K562 (cell line): Measurements from ENCODE around the gene SPIN2A. TPM values are rescaled to one million over a fixed set of nuclear protein-coding genes. Genes with fewer than 3 reads are reported as not detected.

Experiments used
- ARID3B ChIP-seq: fragments of 250-450 bp; sonication (Bioruptor Pico); IDR thresholded peaks from 2 replicates; pipeline ENCODE4 v1.4.0; 2020; ENCODE audit warnings: borderline replicate concordance
- KDM4B ChIP-seq, 2 experiments: fragments of 450-650 bp in 1 of 2; sonication (generic) in 1 of 2; IDR thresholded peaks; 2 replicates each; pipeline ENCODE4 v1.6.1; 2016 to 2017; ENCODE audit warnings: borderline replicate concordance in 2 of 2, antibody characterized with exemption in 1 of 2, low read depth in 1 of 2, mild to moderate bottlenecking in 1 of 2
- MAX ChIP-seq: sonication (generic); formaldehyde crosslinking; IDR thresholded peaks from 2 replicates; pipeline ENCODE4 v1.9.0; 2022; ENCODE audit warnings: mild to moderate bottlenecking, missing genetic modification reagents
- NELFE ChIP-seq: IDR thresholded peaks from 2 replicates; pipeline ENCODE4 v1.6.1; 2011; ENCODE audit warnings: mild to moderate bottlenecking; ENCODE audit not compliant: insufficient read depth, insufficient read length
- POLR2A ChIP-seq: fragments of 450-650 bp; conservative IDR thresholded peaks from 2 replicates; pipeline ENCODE4 v1.6.1; 2016
- SUPT5H ChIP-seq: fragments of 450-650 bp; IDR thresholded peaks from 2 replicates; pipeline ENCODE4 v1.6.1; 2016
- ZNF318 ChIP-seq, 2 experiments: fragments of 450-650 bp; IDR thresholded peaks; 2 replicates each; pipeline ENCODE4 v1.6.1; 2016; ENCODE audit warnings: mild to moderate bottlenecking in 2 of 2, borderline replicate concordance in 1 of 2, low read depth in 1 of 2, moderate library complexity in 1 of 2
- polyA plus RNA-seq, 8 experiments: library from polyadenylated mRNA; depleted of rRNA in 4 of 8; stranded (reverse) in 5 of 8; unstranded in 3 of 8; fragments of >200 nt; fragmentation: Nextera tagmentation in 2 of 8; fragmentation: Illumina TruSeq in 1 of 8; extraction: Ambion mirVana in 2 of 8; extraction: Trizol in 1 of 8; gene quantifications; 2 replicates each; pipeline versions ENCODE4 v1.2.1 to v1.2.3, GENCODE V29; 2011 to 2014; ENCODE audit warnings: inconsistent platforms in 1 of 8, missing spikeins in 1 of 8
- total RNA-seq, 7 experiments: library from RNA; depleted of rRNA in 6 of 7; stranded (reverse); fragments of >200 nt in 6 of 7; fragmentation: Illumina TruSeq in 2 of 7; extraction: Trizol in 2 of 7; gene quantifications; 2 replicates each; pipeline versions ENCODE4 v1.2.1 to v1.2.3, GENCODE V29; 2011 to 2021; ENCODE audit warnings: low replicate concordance in 1 of 7

The SPIN2A gene
- total and polyA plus RNA-seq, 9 of the 15 experiments (the other 6 are each of a cell fraction or from before 2014, with no cell fraction given) = 0.03 to 1.6 (median 0.58) TPM

DNA sequence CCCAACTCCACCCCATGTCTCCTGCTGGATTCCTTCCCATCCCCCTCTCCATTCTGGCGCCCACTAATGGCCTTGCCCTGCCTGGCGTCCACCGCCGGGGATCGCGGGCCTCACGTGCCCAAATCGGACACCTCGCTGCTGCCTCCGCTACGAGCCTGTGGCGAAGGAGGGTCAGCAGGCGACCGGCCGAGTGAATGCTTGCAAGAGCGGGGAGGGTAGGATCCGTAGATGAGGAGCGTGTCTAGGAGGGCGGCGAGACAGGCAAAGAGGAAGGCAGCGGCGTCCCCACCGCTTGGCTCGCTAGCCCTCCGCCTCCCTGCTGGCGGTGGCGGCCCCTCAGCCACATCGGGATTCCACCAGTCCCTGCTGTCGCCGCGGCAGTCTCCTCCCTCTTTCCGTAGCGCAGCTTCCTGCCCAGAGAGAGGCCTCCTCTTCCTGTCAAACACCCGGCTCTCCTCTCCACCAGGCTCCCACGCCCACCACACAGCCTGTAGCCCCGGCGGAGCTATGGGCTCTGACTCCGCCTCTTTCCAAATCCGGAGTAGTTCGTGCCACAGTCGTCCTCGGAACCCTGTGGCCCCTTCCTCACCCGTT lies 15.9 kb downstream of the SPIN2A start, which contains the start of gene SPIN2B (continued):
- no peak for TF ChIP-seq ZNF318 (IDR thresholded peaks at IDR 0.05; ENCODE audit: borderline replicate concordance in 1 of 2, low read depth in 1 of 2)
- no peak for TF ChIP-seq KDM4B (IDR thresholded peaks at IDR 0.05; ENCODE audit: borderline replicate concordance in 2 of 2, low read depth in 1 of 2)
- TF ChIP-seq SUPT5H = peak; percentile 77
- TF ChIP-seq POLR2A = peak; percentile 85
- TF ChIP-seq ARID3B (CRISPR knock-in tag) = no peak
- TF ChIP-seq NELFE = no peak
- 0 out of 2 replicates have a peak, but pooled peaks have one; percentile 28 for TF ChIP-seq MAX (CRISPR knock-in tag)
